CD4-positive, alpha-beta T cell treated with Interleukin-4 for 4 hours (primary cell): Measurements from ENCODE around the gene VPS8.
"Not testable (repeated sequence)": the region's sequence is repeated elsewhere in the genome, so short reads cannot be mapped to it uniquely, and the experiment has no call there.

Experiments used
- DNase-seq: peaks from one replicate; pipeline ENCODE4 v3.0.0-alpha.2; 2020

Gene VPS8

DNA sequence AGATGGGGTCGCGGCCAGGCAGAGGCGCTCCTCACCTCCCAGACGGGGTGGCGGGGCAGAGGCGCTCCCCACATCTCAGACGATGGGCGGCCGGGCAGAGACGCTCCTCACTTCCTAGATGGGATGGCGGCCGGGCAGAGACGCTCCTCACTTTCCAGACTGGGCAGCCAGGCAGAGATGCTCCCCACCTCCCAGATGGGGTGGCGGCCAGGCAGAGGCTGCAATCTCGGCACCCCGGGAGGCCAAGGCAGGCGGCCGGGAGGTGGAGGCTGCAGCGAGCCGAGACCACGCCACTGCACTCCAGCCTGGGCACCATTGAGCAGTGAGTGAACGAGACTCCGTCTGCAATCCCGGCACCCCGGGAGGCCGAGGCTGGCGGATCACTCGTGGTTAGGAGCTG, 191.9 kb downstream of the VPS8 start:
- DNase-seq, result not testable (repeated sequence)

DNA sequence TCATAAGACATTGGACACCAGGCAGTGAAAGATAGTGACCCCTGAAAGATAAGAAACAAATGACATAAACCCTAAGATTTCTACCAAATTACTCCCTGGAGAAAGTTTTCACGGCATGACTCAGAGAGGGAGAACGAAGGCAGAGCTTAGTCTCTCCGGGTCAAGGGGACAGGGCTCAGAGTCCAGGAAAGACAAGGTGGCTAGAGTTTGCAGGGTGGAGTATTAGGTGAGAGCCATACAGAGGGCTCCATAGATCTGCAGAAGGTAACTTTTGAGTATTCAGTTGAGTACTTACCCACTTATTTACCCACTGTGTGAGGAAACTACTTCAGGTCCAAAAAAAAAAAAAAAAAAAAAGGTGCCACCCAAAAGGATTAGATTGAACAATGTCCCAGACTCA, 197.7 kb downstream of the VPS8 start:
- DNase-seq, result no peak

DNA sequence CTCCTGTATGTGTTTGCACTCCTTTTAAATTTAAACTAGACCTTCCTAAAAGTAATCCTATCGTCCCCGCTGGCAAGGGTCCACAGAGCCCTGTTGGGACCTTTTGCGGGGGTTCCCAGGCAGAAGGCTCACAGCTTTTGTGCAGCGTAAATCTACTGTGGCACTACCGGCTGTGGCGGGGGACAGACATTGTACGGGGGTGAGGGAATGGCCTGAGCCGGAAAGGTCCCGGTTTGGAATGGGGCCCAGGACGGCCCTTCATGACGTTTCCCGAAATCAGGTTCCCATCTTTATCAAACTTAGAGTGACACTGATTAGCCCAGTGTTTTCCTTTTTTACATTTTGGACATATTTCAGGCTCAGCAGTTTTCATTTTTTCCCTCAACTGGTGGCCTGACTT, 205.6 kb downstream of the VPS8 start:
- DNase-seq, result not testable (repeated sequence)

DNA sequence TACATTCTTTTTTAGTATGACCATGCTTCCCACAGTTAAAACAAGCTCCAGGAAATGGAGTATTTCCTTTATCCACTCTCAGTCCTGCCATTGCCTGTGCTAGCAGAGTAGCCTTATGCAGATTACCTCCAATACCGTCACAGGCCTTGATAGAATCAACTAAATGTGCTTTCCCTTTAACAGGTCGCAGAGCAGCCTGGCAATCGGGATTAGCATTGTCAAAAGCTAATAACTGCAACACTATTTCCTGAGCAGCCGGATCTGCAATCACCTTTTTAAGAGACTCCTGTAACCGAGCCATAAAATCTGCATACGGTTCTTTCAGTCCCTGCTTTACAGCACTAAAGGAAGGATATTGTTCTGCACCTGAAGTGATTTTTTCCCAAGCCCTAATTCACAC, 206.0 kb downstream of the VPS8 start:
- DNase-seq, result not testable (repeated sequence)

DNA sequence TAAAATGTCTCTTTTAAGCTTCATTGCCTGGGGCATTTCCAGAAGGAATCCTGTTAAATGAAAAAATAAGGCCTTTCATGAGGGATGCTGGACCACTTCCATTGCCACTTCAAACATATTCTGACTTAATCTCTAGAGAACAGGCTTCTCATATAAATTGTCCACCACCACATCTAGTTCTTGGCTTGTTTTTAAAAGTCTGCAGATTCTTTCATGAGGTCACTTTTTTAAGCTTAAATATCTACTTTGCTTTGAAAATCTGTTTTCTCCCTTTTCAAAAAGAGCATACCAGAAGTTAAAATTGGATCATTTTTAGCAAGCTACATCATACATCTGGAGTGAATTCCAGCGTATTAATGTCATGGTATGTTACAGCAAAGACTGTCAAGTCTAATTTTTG, 209.3 kb downstream of the VPS8 start:
- DNase-seq, result no peak

DNA sequence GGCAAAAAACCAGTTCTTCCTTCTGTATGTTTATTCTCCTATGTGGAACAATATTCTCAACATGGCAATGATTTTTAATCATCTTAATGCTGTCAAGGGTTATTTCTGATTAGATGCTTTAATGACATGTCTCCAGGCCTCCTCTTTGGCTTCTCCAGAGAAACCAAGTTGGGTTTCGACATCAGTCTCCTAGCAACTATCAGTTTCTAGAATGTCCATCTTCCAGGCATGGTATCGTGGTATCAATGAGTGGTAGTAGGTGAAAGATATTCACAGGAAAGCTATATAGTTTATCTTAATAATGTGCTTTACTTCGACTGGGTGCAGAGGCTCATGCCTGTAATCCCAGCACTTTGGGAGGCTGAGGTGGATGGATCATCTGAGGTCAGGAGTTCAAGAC, 212.4 kb downstream of the VPS8 start:
- DNase-seq, result no peak

DNA sequence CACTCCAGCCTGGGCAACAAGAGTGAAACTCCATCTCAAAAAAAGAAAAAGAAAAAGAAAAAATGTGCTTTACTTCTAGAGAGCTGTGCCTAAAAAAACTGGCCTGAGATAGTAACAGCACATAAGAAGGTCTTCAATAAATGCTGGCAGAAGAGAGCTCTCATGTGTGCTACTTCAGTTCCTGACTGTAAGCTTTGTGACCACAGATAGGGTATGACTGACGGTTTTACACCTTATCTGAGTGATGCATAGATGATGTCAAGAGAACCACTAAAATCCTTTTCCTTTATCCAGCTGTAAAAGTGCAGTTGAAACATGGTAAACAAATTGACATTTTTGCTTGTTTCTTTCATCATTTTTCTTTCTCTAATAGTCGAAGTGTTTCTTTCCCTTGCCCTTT, 213.0 kb downstream of the VPS8 start:
- DNase-seq, result no peak

DNA sequence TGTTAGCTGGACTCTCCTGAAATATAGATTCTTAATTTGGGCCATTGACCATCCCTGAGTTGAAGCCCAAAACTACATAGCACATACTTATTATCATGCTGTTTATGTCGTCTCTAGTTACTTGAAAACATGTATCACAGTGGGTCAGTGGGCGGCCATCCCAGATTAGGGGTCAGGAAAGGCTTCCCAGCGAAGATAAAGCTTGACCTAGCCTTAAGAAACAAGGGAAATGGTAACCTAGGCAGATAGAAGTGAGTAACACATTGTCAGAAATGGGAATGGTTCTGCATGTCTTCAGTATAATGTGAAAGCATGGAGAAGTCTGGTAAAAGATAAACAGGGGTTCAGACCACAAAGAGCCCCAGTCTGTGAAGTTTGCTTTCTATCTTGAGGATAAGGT, 216.2 kb downstream of the VPS8 start:
- DNase-seq, result no peak

DNA sequence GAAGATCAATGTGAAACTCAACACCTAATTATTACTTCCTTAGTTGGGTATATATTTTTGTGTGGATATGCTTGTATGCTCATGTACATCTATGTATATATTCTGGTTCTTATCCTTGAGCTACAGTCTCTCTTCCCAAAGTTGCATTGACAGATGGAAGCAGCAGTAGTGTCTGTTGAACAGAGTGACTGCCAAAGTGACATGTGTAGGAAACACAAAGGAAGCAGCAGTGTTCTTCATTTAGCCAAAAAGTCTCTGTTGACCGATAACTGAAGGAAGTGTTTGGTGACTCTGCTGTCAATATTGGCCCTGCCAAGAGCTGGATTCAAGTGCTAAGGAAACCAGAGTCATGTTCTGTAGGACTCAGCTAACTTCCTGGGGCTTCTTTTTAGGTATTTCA, 217.1 kb downstream of the VPS8 start:
- no peak for DNase-seq

DNA sequence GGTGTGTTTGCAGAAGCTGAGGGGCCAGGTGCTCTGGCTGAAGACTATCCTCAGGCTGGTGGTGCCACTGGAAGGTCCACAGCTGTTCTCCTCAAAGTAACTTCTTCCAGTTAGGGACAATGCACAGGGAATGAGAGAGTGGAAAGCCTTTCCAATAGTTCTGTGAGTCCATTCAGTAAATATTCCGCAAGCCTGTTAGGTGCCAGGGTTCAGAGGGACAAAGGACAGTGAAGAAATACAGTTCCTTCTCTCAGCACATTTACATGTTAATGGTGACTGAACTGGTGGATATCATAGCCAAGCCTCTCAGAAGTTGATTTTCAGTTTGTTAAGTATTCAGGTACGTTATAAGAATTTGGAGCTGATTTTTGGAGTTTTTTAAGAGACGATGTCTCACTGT, 218.4 kb downstream of the VPS8 start:
- no peak for DNase-seq

DNA sequence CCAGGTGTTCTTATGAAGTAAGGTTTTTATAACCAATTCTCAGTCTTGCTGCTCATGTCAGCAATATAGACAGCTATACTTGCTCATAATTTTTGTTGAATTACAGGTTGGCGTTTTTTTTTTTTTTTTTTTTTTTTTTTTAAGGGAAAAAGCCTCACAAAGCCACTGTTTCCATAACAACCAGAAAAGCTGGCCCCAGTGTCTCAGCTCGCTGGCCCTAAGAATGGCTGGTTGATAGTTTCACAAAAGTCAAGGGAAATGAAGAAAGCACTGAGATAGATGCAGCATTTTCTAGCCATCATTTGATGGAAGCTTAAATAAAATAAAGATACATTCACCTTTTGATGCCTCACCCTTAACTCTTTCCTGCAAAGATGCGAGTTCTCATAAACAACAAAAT, 219.0 kb downstream of the VPS8 start:
- DNase-seq, result no peak

DNA sequence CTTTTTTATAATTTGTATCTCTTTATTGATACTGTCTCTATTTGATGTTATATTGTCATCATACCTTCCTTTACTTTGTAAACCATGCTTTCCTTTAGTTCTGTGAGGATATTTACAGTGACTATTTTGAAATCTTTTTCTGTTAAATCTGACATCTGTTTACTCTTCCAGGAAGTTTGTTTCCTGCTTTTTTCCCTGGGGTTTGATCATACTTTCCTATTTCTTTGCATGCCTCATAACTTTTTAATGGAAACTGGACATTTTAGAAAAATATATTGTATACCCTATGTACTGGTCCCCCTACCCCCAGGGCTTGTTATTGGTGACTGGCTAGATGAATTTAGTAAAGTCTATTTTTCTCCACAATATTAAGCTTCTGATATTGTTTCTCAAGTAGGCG, 225.8 kb downstream of the VPS8 start:
- no peak for DNase-seq

DNA sequence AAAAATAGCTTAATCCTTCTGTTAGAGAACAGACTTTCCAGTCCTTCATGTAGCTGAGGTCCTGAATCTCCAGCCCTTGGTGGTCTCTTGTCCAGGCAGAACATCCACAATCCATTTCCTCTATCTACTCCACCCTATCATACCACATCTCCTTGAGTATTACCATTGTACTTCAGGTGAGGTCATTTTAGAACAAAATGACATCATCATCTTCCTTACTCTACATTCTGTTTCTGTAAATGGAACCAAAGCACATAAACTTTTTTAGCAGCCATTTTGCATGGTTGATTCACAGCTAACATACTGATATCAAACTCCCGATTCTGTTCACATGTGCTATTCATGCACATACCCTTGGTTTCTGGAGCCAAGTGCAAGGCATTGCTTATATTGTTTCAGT, 228.5 kb downstream of the VPS8 start:
- no peak for DNase-seq

DNA sequence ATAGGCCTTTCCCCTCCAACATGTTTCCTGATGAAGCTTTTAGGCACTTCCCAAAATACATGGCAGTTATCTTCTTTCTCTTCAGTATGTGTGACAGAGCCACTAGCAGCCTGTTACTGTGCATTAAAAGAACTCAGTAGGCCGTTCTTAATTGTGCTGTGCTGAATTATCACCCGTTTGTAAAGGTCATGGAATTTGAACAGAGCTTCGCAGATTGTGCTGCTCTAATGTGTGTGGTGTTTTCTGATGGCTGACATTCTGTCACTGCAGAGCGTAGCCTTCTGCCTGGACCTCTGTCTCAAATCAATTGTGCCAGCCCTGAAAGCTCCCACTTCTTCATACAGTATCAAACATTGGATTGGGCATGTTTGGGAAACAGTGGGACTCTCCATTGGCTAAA, 229.6 kb downstream of the VPS8 start:
- no peak for DNase-seq

DNA sequence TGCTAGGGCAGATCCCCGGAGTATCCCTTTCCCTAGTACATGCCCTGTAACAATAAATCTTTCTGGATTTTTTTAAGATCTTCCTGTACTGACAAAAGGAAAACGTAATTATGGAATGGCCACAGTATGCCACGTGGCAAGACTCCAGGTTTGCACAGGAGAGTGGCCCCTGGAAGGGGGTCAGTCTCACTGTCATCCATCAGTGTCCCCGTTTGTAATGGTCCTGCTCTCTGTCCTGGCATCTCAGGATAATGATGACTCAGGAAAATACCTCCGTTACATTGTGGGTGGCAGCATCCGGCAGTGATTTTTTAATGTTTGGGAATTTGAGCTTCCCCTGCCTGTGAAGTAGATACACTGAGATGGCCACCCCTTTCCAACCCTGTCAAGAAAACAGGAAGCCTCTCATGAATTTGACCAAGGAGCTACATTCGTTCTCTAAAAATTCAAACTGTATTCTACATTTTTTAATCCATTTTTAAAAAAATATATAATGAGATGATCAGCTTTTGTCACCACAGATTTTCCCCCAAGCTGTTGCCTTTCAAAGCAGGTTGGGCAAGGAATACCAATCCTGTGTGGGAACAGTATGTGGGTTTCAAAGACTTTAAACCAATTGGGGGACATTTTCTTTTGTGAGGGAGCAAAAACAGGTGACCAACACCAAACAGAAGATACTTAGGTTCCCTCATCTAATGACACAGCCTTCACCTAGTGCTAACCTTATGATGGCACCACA, 230.5 kb downstream of the VPS8 start:
- no peak for DNase-seq

DNA sequence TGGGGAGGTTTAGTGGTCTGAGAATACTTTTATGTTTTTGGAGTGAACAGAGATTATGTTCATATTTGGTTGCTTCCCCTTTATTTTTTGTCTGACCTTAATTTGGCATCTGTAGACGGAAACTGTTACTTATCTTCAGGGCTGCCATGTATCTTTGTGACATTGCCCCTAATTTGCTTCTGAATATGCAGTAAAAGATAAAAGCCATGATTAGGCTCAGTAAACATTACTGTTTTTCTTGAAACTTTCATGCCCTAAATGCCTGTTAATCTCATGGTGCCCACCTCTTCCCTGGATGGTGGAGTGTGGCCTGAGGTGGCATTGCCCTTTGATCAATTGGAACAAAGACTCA, 234.2 kb downstream of the VPS8 start:
- no peak for DNase-seq

DNA sequence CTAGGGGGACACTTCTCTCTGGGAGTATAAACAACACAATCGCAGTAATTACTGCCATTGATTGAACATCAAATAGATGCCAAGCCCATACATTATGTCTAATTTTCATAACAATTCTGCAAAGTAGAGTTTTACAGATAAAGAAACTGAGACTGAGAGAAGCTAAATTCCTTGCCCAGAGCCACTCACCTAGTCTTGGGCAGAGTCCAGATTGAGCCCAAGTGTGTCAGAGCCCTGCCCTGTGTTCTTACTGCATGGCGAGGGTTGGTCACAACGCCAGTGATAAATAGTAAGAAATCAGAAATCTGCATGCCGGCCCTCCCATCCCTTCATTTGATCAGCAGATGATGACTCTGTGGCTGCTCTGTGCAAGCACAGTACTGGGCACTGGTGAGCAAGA, 234.6 kb downstream of the VPS8 start:
- no peak for DNase-seq

DNA sequence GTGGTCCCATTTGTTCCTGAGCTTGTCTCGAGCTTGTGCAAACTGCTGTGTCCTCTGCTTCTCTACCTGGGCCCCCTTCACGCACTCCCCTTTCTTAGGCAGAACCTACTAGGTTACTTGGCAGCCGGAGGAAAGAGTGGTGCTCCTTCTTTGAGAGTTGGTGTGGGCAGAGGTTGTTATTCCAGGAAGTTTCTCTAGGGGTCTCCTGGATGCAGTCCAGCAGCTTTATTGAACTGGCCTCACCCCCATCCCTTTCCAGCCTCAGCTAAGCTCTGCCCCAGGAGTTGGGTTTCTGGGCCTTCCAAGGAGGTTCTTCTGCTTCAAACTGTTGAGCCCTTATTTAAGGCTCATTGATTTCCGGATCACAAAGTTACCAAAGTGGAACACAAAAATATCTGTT, 237.7 kb downstream of the VPS8 start:
- DNase-seq, result no peak

DNA sequence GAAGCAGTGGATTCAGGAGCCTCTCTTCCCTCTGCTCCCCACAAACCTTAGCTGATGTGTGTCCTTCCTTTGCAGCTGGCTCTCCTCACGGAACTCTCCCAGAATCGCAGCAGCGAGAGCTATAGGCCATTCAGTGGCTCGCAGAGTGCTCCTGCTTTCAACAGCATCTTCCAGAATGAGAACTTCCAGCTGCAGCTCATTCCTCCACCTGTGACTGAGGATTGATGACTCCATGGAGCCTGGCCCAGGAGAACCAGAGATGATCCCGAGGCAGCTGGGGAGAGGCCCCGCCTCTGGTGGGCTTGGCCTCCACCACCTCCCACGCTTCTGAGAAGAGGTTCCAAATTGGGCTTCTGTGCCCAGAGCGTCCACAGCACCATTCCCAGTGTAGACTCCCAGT, 239.8 kb downstream of the VPS8 start:
- no peak for DNase-seq

DNA sequence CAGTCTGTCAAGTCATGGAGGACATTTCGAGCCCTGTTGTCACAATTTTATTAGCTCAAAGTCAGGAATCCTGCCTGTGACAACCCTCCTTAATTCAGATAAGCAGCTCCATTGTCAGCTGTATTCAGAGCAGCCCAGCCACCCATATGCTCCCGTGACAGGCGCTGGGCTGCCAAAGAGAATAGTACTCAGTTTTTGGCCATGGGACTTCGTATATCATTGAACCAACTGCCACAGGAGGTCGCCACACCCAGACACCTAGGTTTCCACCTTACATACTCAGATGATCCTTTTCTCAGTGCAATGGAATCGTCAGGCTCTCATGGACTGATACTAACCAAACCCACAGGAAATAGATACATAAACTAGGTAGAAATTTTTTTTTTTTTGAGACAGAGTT, 240.7 kb downstream of the VPS8 start:
- no peak for DNase-seq

DNA sequence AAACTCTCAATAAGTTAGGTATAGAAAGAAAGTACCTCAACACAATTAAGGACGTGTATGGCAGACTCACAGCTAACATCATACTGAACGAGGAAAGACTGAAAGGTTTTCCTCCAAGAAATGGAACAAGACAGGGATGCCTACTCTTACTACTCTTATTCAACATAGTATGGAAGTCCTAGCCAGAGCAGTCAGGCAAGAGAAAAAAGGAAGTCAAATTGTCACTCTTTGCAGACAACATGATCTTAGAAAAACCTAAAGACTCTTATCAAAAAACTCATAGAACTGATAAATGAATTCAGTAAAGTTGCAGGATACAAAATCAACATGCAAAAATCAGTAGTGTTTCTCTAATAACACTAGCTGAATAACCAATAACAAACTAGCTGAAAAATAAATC, 244.9 kb downstream of the VPS8 start:
- DNase-seq, result no peak

DNA sequence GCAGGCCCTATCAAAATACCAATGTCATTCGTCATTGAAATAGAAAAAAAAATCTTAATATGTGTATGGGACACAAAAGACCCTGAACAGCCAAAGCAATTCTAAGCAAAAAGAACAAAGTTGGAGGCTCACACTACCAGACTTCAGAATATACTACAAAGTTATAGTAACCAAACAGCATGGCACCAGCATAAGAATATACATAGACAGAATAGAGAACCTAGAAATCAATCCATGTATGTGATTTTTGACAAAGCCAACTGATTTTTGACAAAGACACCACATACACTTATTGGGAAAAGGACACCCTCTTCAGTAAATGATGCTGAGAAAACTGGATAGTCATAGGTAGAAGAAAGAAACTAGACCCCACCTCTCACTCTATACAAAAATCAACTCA, 245.9 kb downstream of the VPS8 start:
- no peak for DNase-seq

DNA sequence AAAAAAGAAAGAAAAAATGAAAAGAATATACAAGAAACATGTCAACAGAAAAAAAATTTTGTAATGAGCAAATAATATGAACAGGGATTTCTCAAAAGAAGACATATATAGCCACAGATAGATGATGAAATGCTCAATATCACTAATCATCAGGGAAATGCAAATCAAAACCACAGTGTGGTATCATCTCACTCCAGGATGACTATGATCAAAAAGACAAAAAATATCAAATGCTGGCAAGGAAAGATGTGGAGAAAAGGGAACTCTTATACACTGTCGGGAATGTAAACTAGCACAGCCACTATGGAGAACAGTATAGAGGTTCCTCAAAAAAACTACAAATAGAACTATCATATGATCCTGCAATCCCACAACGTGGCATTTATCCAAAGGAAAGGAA, 246.8 kb downstream of the VPS8 start:
- DNase-seq, result no peak

DNA sequence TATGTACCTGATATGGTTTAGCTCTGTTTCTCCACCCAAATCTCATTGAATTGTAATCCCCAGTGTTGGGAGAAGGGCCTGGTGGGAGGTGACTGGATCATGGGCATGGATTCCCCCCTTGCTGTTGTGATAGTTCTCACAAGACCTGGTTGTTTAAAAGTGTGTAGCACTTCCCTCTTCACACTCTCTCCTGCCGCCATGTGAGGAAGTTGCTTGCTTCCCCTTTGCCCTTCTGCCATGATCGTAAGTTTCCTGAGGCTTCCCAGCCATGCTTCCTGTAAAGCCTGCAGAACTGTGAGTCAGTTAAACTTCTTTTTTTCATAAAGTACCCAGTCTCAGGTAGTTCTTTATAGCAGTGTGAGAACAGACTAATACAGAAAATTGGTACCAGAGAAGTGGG, 247.8 kb downstream of the VPS8 start:
- no peak for DNase-seq

DNA sequence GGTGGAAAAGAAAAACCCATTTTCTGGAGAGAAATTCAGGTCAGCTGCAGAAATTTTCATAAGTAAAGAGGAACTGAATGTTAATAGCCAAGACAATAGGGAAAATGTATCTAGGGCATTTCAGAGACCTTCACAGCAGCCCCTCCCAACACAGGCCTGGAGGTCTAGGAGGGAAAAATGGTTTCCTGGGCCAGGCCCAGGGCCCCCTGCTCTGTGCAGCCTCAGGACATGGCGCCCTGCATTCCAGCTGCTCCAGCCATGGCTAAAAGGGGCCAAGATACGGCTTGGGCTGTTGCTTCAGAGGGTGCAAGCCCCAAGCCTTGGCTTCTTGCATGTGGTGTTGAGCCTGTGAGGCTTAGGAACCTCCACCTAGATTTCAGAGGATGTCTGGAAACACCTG, 248.7 kb downstream of the VPS8 start:
- DNase-seq, result no peak

DNA sequence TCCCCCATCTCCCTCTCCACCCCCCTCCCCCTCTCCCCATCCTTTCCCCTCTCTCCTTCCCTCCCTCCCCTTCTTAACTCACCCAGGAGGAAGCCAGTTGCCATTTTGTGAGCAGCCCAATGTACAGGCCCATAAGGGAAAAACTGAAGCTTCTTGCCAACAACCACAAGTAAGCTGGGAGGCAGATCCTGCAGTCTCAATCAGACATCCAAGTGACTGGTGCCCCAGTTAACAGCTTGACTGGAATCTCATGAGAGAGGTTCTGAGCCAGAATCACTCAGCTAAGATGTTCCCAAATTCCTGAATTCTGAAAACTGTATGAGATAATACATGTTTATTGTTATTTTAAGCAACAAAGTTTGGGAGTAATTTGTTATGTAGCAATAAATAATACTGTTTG, 250.2 kb downstream of the VPS8 start:
- no peak for DNase-seq
